ENCODE results near the gene GUF1.

- TF ChIP-seq BACH2 (CRISPR knock-in tag; IDR thresholded peaks at IDR 0.05; ENCODE audit: borderline replicate concordance) (no peak), RARB (CRISPR knock-in tag; IDR thresholded peaks at IDR 0.05) (no peak), ESRRG (CRISPR knock-in tag; IDR thresholded peaks at IDR 0.05) (no peak), CSDC2 (CRISPR knock-in tag; IDR thresholded peaks at IDR 0.05) (no peak), PATZ1 (CRISPR knock-in tag; IDR thresholded peaks at IDR 0.05; ENCODE audit: borderline replicate concordance) (no peak), ZFP3 (CRISPR knock-in tag; IDR thresholded peaks at IDR 0.05) (no peak), ZFP30 (CRISPR knock-in tag; IDR thresholded peaks at IDR 0.05) (no peak), POU6F1 (CRISPR knock-in tag; IDR thresholded peaks at IDR 0.05; ENCODE audit: borderline replicate concordance, low read depth) (no peak), ZC3H10 (CRISPR knock-in tag; IDR thresholded peaks at IDR 0.05) (no peak), ISL1 (CRISPR knock-in tag; IDR thresholded peaks at IDR 0.05) (no peak), ZNF70 (CRISPR knock-in tag; IDR thresholded peaks at IDR 0.05) (no peak), GLIS3 (CRISPR knock-in tag; IDR thresholded peaks at IDR 0.05) (no peak), ARNTL (CRISPR knock-in tag; IDR thresholded peaks at IDR 0.05; ENCODE audit: borderline replicate concordance, low read depth) (no peak)
- TF ChIP-seq, protein P1, sequence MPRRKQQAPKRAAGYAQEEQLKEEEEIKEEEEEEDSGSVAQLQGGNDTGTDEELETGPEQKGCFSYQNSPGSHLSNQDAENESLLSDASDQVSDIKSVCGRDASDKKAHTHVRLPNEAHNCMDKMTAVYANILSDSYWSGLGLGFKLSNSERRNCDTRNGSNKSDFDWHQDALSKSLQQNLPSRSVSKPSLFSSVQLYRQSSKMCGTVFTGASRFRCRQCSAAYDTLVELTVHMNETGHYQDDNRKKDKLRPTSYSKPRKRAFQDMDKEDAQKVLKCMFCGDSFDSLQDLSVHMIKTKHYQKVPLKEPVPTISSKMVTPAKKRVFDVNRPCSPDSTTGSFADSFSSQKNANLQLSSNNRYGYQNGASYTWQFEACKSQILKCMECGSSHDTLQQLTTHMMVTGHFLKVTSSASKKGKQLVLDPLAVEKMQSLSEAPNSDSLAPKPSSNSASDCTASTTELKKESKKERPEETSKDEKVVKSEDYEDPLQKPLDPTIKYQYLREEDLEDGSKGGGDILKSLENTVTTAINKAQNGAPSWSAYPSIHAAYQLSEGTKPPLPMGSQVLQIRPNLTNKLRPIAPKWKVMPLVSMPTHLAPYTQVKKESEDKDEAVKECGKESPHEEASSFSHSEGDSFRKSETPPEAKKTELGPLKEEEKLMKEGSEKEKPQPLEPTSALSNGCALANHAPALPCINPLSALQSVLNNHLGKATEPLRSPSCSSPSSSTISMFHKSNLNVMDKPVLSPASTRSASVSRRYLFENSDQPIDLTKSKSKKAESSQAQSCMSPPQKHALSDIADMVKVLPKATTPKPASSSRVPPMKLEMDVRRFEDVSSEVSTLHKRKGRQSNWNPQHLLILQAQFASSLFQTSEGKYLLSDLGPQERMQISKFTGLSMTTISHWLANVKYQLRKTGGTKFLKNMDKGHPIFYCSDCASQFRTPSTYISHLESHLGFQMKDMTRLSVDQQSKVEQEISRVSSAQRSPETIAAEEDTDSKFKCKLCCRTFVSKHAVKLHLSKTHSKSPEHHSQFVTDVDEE (CRISPR knock-in tag; IDR thresholded peaks at IDR 0.05), result no peak
These were observed 26.5 kb downstream of the GUF1 start for GRCh38 chr4:44704673-44705072.
